OCI-LY7 (cell line): ENCODE data around the gene SETD3. TPM values are rescaled to one million over a fixed set of nuclear protein-coding genes. Genes with fewer than 3 reads are reported as not detected.

ENCODE experiments used
- BruUV-seq: library from RNA; stranded (reverse); fragments of 400-500 nt; replicated peaks from 2 replicates; lab custom pipeline; 2021; lab: Mats Ljungman, UMichigan
- CTCF ChIA-PET: fragments of 300-600 bp; sonication (Branson Sonifier 250); formaldehyde crosslinking; loops from one replicate; lab custom pipeline; 2022; ENCODE audit warnings: antibody characterized with exemption; ENCODE audit not compliant: unreplicated experiment; lab: Charles Lee
- POLR2A ChIA-PET: fragments of 300-600 bp; sonication (Branson Sonifier 250); formaldehyde crosslinking; loops from one replicate; lab custom pipeline; 2022; ENCODE audit warnings: antibody characterized with exemption; lab: Charles Lee
- DNase-seq: peaks from one replicate; pipeline ENCODE4 v3.0.0-alpha.2; 2015; ENCODE audit warnings: low spot score
- H2AFZ ChIP-seq: fragments of 200-600 bp; sonication (generic), shearing (Covaris generic); 2 replicates; pipeline ENCODE4 v1.6.1; 2014; ENCODE audit warnings: mild to moderate bottlenecking, antibody characterized with exemption, low read length, moderate library complexity
- H3K27ac ChIP-seq: fragments of 200-600 bp; sonication (generic); 2 replicates; pipeline ENCODE4 v1.5.1; 2014; ENCODE audit warnings: mixed run types, low read depth, mild to moderate bottlenecking, moderate library complexity, low read length, inconsistent platforms; ENCODE audit not compliant: poor library complexity, severe bottlenecking
- H3K36me3 ChIP-seq: fragments of 200-600 bp; sonication (generic); 2 replicates; pipeline ENCODE4 v1.6.1; 2014; ENCODE audit warnings: mild to moderate bottlenecking, antibody characterized with exemption, low read length, moderate library complexity, mixed read lengths; ENCODE audit not compliant: insufficient read depth
- H3K4me1 ChIP-seq: fragments of 200-600 bp; sonication (generic); 2 replicates; pipeline ENCODE4 v1.5.1; 2014; ENCODE audit warnings: mild to moderate bottlenecking, low read length; ENCODE audit not compliant: insufficient read depth, poor library complexity, severe bottlenecking
- H3K4me2 ChIP-seq: fragments of 200-600 bp; sonication (generic); 2 replicates; pipeline ENCODE4 v1.6.1; 2014; ENCODE audit warnings: mild to moderate bottlenecking, low read length
- H3K4me3 ChIP-seq: fragments of 200-600 bp; sonication (generic); 2 replicates; pipeline ENCODE4 v1.5.1; 2014; ENCODE audit warnings: mild to moderate bottlenecking, low read depth, low read length; ENCODE audit not compliant: poor library complexity, severe bottlenecking
- H3K79me2 ChIP-seq: fragments of 200-600 bp; sonication (generic); 2 replicates; pipeline ENCODE4 v1.6.1; 2016; ENCODE audit warnings: low read depth, mild to moderate bottlenecking, low read length, moderate library complexity, mixed read lengths; ENCODE audit not compliant: insufficient read depth
- H3K9me2 ChIP-seq: fragments of 200-600 bp; sonication (generic); 2 replicates; pipeline ENCODE4 v1.6.1; 2016; ENCODE audit warnings: mild to moderate bottlenecking, low read length, mixed read lengths; ENCODE audit not compliant: insufficient read depth
- H3K9me3 ChIP-seq: fragments of 200-600 bp; sonication (generic); 2 replicates; pipeline ENCODE4 v1.6.1; 2014; ENCODE audit warnings: mild to moderate bottlenecking, mixed run types, low read length, mixed read lengths
- H4K20me1 ChIP-seq: fragments of 200-600 bp; sonication (generic); 2 replicates; pipeline ENCODE4 v1.6.1; 2014; ENCODE audit warnings: mild to moderate bottlenecking, antibody characterized with exemption, low read length, moderate library complexity, mixed read lengths; ENCODE audit not compliant: insufficient read depth
- CTCF ChIP-seq: fragments of 200-600 bp; sonication (generic); conservative IDR thresholded peaks from 2 replicates; pipeline ENCODE4 v1.5.1; 2014; ENCODE audit warnings: mild to moderate bottlenecking, antibody characterized with exemption, low read length, moderate library complexity, mixed read lengths
- EZH2phosphoT487 ChIP-seq: fragments of 200-600 bp; sonication (generic); IDR thresholded peaks from 2 replicates; pipeline ENCODE4 v1.6.1; 2018; ENCODE audit warnings: low read depth, borderline replicate concordance, mild to moderate bottlenecking, mixed run types, antibody characterized with exemption, low read length, moderate library complexity, mixed read lengths
- intact Hi-C: fragments of 100-400 bp; cut with micrococcal nuclease; formaldehyde crosslinking; loops from one replicate; pipeline ENCODE4 v1.10.0; 2022; ENCODE audit not compliant: unreplicated experiment
- total RNA-seq, 2 experiments: library from RNA; depleted of rRNA in 1 of 2; stranded (reverse); fragments of >200 nt in 1 of 2; shearing (Covaris generic) in 1 of 2; gene quantifications; 2 replicates each; pipeline ENCODE4 v1.2.3, GENCODE V29; 2014 to 2022

Gene SETD3
- total RNA-seq, 2 experiments from 2014 or later = 42.4 to 65.5 TPM

- peaks cover 81% of the 10 kb centered on the region for H3K36me3 ChIP-seq
- no peaks in the 10 kb centered on the region for H3K79me2 ChIP-seq
- CTCF ChIA-PET = interaction anchor here (0.6 kb wide), 1 partner anchor 440 kb away, joined by 3 read pairs; no protein-coding TSS in a partner anchor
- H3K4me1 ChIP-seq = no peaks in the 10 kb centered on the region
- no peak for DNase-seq
- H3K4me2 ChIP-seq = no peak overlapping the region
- no peaks in the 10 kb centered on the region for H3K9me3 ChIP-seq
- intact Hi-C loops = no loop called here
- POLR2A ChIA-PET = interaction anchor here (0.6 kb wide), 1 partner anchor 216 kb away, joined by 3 read pairs; no protein-coding TSS in a partner anchor
- no TSS peak for BruUV-seq
- H4K20me1 ChIP-seq = no peaks in the 10 kb centered on the region
- no peaks in the 10 kb centered on the region for H3K9me2 ChIP-seq
- no peak for TF ChIP-seq EZH2phosphoT487
- H3K27ac ChIP-seq = no peak overlapping the region
- no peak overlapping the region for H3K4me3 ChIP-seq
- H2AFZ ChIP-seq = no peak overlapping the region
These were observed 27.4 kb upstream of the SETD3 start for GRCh38 chr14:99507860-99508640.

GRCh38 chr14:99506276-99506675 lies 25.6 kb upstream of the SETD3 start:
- BruUV-seq = no TSS peak
- CTCF ChIA-PET = no interaction called here

GRCh38 chr14:99505089-99505488 lies 24.4 kb upstream of the SETD3 start:
- Histone ChIP-seq H3K4me3 (no peak overlapping the region), H2AFZ (no peak overlapping the region), H4K20me1 (no peaks in the 10 kb centered on the region), H3K36me3 (peaks cover 97% of the 10 kb centered on the region), H3K4me2 (no peak overlapping the region), H3K27ac (no peak overlapping the region), H3K9me3 (no peaks in the 10 kb centered on the region), H3K4me1 (no peaks in the 10 kb centered on the region), H3K9me2 (no peaks in the 10 kb centered on the region), H3K79me2 (no peaks in the 10 kb centered on the region)
- BruUV-seq = no TSS peak
- TF ChIP-seq EZH2phosphoT487 (no peak), CTCF (no peak)
- ChIA-PET CTCF (no interaction called here), POLR2A (no interaction called here)
- no peak for DNase-seq
- intact Hi-C loops = no loop called here

More at GRCh38 chr14:99506276-99506675, 25.6 kb upstream of the SETD3 start:
- Histone ChIP-seq H3K9me2 (no peaks in the 10 kb centered on the region), H2AFZ (no peak overlapping the region), H3K36me3 (peaks cover 95% of the 10 kb centered on the region), H3K79me2 (no peaks in the 10 kb centered on the region), H3K4me3 (no peak overlapping the region), H3K4me1 (no peaks in the 10 kb centered on the region), H4K20me1 (no peaks in the 10 kb centered on the region), H3K9me3 (no peaks in the 10 kb centered on the region), H3K4me2 (no peak overlapping the region), H3K27ac (no peak overlapping the region)
- TF ChIP-seq CTCF = no peak
- no peak for TF ChIP-seq EZH2phosphoT487
- intact Hi-C loops = no loop called here
- no peak for DNase-seq
- POLR2A ChIA-PET = no interaction called here
